ENCODE measurements around the gene AGTR1. TPM values are rescaled to one million over a fixed set of nuclear protein-coding genes. Genes with fewer than 3 reads are reported as not detected.
A peak's percentile ranks its signal among the peaks of the same experiment; 100 is the strongest.
"Not testable (repeated sequence)": the region's sequence is repeated elsewhere in the genome, so short reads cannot be mapped to it uniquely, and the experiment has no call there.

The AGTR1 gene
- total and polyA plus RNA-seq, 10 donors: 0.43 to 24.7 (median 4.6) TPM

DNA sequence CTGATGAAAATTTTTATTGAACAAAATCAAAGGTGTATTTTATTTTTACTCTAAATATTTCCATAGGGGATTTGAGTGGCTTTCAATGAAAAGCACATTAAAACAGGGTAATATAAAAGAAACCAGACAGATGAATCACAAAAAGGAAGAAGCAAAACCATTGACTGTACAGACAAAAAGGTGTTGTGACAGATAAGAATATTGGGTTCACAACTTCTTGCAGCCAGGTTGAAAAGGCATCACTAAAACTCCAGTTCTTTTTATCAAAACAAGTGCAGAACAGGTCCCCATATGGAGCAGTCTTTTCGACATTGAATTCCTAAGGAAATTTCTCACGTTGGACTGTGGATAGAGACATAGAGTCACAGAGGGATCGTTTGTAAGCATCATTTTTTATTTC, 53.8 kb downstream of the AGTR1 start:
- no peaks in the 10 kb centered on the region for H3K36me3 ChIP-seq
- no peaks in the 10 kb centered on the region for H3K4me1 ChIP-seq
- H3K27me3 ChIP-seq (replicated peaks in 1 of 7): no peaks in the 10 kb centered on the region
- no peaks in the 10 kb centered on the region for H3K9me3 ChIP-seq
- intact Hi-C loops (cut with DNase I; ENCODE audit: low total_unique reads): no loop called here
- no peak for DNase-seq
- no peak overlapping the region for H3K27ac ChIP-seq
- H3K4me3 ChIP-seq: no peak overlapping the region
- WGBS, 5 donors: 80 to 89% (median 83%) methylated on average over 3 of the region's 3 CpGs
- TF ChIP-seq CTCF (IDR thresholded peaks at IDR 0.05 in 8 of 11, conservative IDR thresholded peaks at IDR 0.05 in 3 of 11) (no peak), POLR2AphosphoS5 (IDR thresholded peaks at IDR 0.05) (no peak), POLR2A (IDR thresholded peaks at IDR 0.05) (no peak)

DNA sequence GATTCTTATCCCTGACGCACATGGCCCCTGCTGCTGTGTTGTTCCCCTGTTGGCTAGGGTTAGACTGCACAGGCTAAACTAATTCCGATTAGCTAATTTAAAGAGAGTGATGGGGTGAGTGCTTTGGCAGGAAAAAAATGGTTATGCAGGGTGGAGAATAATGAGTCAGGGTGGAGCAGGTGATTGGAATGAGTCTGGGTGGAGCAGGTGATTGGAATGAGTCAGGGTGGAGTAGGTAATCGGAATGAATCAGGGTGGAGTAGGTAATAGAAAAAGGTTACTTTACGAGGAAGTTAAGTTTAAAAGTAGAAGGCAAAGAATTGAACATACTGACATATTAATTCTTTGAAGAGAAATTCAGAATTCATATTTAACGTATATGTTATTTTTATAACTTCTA, 55.7 kb downstream of the AGTR1 start:
- H3K4me3 ChIP-seq; intact Hi-C loops (cut with DNase I; ENCODE audit: low total_unique reads); H3K9me3 ChIP-seq; H3K27me3 ChIP-seq (replicated peaks in 1 of 7); DNase-seq; H3K27ac ChIP-seq; H3K36me3 ChIP-seq: not testable (repeated sequence)
- peaks cover 0 to 15% (median 0%) of the 10 kb centered on the region in 6 donors for H3K4me1 ChIP-seq
- WGBS, 5 donors: 86 to 96% (median 93%) methylated on average over 5 of the region's 5 CpGs

GRCh38 chr3:148755570-148755969, 57.9 kb downstream of the AGTR1 start:
- DNase-seq: no peak
- Histone ChIP-seq H3K4me1 (peaks cover 0 to 17% (median 0%) of the 10 kb centered on the region in 6 donors), H3K9me3 (no peaks in the 10 kb centered on the region), H3K4me3 (no peak overlapping the region), H3K27me3 (replicated peaks in 1 of 7) (no peaks in the 10 kb centered on the region), H3K27ac (no peak overlapping the region), H3K36me3 (no peaks in the 10 kb centered on the region)
- no peak for TF ChIP-seq POLR2A (IDR thresholded peaks at IDR 0.05)
- intact Hi-C loops (cut with DNase I; ENCODE audit: low total_unique reads): no loop called here

DNA sequence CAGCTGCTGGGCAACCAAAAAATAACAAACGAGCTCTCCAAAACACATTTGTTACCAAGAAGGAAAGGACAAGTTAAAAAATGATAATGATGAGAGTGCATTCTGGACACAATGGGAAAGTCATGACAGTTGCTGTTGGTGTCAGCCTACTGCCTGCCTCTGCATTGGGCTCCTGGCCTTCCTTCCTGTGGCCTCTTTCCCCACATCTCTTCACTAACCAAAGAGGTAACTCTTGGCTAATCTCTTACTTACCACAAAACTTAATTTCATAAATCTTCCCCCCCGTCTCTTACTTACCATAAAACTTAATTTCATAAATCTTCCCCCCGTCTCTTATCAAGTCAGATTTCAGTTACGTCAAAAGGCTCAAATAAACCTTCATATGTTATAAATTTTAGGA, 58.6 kb downstream of the AGTR1 start:
- DNase-seq: no peak

More for the DNA sequence above, 58.6 kb downstream of the AGTR1 start:
- Histone ChIP-seq H3K4me3 (no peak overlapping the region), H3K36me3 (no peaks in the 10 kb centered on the region), H3K27me3 (replicated peaks in 1 of 7) (no peaks in the 10 kb centered on the region), H3K4me1 (peaks cover 0 to 17% (median 0%) of the 10 kb centered on the region in 6 donors), H3K9me3 (no peaks in the 10 kb centered on the region), H3K27ac (peak overlapping the region in 3 of 8 donors; percentile 9 to 41 (median 32))
- intact Hi-C loops (cut with DNase I; ENCODE audit: low total_unique reads): no loop called here
- no peak for TF ChIP-seq CTCF (IDR thresholded peaks at IDR 0.05 in 8 of 11, conservative IDR thresholded peaks at IDR 0.05 in 3 of 11)
- TF ChIP-seq POLR2AphosphoS5 (IDR thresholded peaks at IDR 0.05): no peak
- no peak for TF ChIP-seq POLR2A (IDR thresholded peaks at IDR 0.05)
- 46 to 91% (median 74%) methylated on average over 4 of the region's 4 CpGs for WGBS, 5 donors
